NB4 (cell line): ENCODE results near the gene PDCD1.

ENCODE experiments used
- DNase-seq: peaks from one replicate; pipeline ENCODE4 v3.0.0; 2010; ENCODE audit warnings: low read depth
- H3K4me3 ChIP-seq: one replicate; pipeline ENCODE4 v1.5.1; 2011; ENCODE audit warnings: mild to moderate bottlenecking, low read depth, low read length, moderate library complexity
- MYC ChIP-seq: IDR thresholded peaks from 2 replicates; pipeline ENCODE4 v1.6.1; 2011; ENCODE audit warnings: low read depth, low read length
- POLR2A ChIP-seq: IDR thresholded peaks from 2 replicates; pipeline ENCODE4 v1.6.1; 2011; ENCODE audit warnings: mild to moderate bottlenecking; ENCODE audit not compliant: insufficient read length; ENCODE audit errors: extremely low read depth
- TF ChIP-seq, protein P1 (sequence below): IDR thresholded peaks from 2 replicates; pipeline ENCODE4 v1.6.1; 2011; ENCODE audit warnings: low read depth, low read length
- TF ChIP-seq, protein P2 (sequence below): IDR thresholded peaks from one replicate; pipeline ENCODE4 v1.5.1; 2012; ENCODE audit warnings: low read depth, low read length

The PDCD1 gene

DNA sequence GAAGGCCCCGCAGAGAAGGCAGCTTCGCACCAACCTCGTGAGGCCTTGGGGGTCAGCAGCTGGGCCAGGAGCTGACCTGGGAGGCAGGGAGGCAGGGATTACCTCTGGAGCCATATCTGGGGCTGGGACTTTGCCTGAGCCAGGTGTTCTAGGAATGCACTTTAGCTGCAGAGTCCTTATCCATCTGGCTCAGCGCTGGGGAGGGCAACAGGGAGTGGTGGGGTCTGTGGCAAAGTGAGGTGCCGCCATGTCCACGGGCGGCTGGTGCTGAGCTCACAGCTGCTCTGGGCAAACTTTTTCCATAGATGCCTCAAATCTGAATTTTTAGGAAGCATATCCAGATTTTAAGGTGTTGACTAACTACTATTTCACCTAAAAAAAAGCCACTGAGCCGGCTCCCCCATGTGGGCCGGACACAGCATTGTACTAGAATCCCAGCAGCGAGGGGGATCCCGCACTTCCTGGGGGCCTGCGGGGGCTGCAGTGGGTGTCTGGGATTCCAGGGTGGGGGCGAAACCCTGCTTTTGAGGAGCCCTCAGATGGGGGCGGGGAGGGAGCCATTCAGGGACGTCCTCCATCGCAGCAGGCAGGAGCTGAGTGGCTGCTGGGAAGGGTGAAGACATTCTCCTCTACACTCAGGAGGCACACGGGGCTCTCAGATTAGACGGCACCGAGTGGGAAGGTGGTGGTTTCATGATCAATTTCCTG, 45.5 kb upstream of the PDCD1 start:
- TF ChIP-seq, protein P1, sequence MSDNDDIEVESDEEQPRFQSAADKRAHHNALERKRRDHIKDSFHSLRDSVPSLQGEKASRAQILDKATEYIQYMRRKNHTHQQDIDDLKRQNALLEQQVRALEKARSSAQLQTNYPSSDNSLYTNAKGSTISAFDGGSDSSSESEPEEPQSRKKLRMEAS = no peak
- no peak for TF ChIP-seq MYC
- TF ChIP-seq, protein P2, sequence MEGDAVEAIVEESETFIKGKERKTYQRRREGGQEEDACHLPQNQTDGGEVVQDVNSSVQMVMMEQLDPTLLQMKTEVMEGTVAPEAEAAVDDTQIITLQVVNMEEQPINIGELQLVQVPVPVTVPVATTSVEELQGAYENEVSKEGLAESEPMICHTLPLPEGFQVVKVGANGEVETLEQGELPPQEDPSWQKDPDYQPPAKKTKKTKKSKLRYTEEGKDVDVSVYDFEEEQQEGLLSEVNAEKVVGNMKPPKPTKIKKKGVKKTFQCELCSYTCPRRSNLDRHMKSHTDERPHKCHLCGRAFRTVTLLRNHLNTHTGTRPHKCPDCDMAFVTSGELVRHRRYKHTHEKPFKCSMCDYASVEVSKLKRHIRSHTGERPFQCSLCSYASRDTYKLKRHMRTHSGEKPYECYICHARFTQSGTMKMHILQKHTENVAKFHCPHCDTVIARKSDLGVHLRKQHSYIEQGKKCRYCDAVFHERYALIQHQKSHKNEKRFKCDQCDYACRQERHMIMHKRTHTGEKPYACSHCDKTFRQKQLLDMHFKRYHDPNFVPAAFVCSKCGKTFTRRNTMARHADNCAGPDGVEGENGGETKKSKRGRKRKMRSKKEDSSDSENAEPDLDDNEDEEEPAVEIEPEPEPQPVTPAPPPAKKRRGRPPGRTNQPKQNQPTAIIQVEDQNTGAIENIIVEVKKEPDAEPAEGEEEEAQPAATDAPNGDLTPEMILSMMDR = no peak
- TF ChIP-seq POLR2A = no peak
- H3K4me3 ChIP-seq = no peak overlapping the region
- DNase-seq = no peak

DNA sequence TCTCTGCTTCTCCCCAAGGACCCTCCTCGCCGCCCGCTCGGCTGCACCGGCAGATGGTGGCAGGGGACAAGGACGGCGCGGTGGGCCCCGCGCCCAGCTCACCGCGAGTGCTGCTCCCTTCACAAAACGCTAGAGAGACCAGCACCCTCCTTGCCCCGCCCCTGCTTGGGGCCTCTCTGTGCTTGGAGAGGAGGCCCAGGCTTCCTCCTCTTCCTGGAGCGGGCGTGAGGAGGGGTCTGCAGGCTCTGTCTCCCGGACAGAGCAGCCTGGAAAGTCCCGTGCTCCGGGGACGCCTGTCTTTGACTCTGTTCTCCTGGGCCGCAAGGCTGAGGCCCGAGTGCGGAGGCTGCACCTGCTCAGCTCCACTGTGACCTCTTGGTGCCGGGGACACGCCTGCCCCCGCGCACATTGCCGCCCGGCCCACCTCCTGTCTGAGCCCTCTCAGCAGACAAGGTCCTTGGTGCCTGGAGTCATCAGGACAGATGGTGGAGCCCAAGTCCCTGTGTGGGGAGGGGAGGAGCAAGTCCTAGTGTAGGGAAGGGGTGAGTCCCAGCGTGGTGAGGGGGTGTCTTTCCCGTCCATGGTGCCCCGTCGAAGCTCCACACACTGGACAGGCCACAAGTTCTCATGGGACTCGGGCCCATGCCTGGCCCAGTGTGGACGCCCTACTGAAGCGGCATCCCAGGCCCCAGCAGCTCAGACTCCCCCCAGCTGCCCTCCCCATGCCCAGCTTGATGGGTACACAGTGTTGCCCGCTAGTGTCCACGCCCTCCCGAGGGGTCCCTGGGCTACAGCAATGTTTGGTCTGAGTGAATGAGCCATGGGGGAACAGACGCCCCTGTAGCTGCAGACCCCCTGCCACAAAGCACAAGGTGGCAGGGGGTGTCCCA, 44.7 kb upstream of the PDCD1 start:
- TF ChIP-seq POLR2A = no peak
- TF ChIP-seq, protein P2 = no peak
- TF ChIP-seq MYC = no peak
- TF ChIP-seq, protein P1 = no peak
- no peak overlapping the region for H3K4me3 ChIP-seq
- DNase-seq = no peak

DNA sequence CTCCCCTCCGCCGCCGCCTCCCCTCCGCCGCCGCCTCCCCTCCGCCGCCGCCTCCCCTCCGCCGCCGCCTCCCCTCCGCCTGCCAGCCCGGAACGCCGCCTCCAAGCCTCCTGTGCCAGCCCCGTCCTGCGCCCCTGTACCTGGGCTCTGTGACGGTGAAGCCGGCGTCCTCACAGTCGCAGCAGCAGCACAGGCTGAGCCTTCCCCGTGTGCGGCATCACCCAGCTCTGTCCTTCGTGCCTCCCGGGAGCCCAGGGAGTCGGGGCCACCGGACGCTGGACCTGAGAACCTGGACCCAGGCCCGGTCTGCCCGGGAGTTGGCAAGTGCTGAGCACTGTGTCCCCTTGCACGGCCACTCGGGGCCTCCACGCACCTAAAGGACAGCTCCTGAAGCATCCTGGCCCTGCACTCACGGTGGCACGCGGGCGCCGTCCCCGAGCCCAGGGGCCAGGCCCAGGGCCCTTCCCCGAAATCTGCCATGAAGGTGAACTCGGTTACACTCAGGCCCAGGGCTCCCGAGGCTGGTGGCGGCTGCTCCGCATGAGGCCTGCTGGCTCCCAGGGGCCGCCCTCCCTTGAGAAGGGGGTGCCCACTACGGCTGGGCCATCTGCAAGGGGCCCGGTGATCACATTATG, 43.8 kb upstream of the PDCD1 start:
- no peak for TF ChIP-seq MYC
- no peak for TF ChIP-seq POLR2A
- TF ChIP-seq, protein P2 = no peak
- TF ChIP-seq, protein P1 = no peak
- H3K4me3 ChIP-seq = no peak overlapping the region
- DNase-seq = no peak

DNA sequence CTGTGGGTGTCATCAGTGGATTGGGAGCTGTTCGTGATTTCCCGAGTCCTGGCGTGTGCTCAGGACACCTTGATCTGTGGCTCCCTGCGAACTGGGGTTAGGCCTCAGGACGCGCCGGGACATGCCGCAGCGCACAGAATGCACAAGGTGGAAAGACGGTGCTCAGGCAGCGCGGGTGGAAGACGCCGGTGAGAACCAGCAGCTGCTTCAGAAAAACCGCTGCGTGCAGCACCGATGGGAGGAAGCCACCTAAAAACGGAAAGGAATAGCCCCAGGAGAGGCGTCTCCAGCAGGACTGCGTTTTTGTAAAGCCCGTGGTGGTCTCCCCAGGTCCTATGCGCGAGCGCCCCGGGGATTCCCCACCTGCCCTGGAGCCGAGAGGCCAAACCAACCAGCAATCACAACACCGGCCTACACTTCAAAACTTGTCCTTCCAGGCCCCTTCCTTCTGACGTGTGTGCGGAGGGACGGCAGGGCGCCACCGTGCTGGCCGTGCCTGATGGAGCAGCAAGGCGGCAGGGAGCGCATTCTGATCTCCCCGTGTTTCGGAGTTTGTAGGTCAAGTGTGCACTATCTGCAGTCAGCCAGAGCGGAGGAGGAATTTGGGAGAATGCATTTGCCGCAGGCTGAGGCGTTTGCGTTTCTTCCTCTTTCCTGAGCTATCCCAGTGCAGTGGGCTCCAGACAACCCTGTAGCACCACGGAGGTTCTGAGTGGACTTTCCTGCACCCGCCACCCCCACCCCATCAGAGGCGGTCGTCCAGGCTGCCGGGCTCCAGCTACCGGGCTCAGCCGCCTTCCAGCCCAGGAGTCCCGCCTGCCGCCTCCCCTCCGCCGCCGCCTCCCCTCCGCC, 43.0 kb upstream of the PDCD1 start:
- DNase-seq = no peak
- TF ChIP-seq, protein P2 = no peak
- no peak overlapping the region for H3K4me3 ChIP-seq

DNA sequence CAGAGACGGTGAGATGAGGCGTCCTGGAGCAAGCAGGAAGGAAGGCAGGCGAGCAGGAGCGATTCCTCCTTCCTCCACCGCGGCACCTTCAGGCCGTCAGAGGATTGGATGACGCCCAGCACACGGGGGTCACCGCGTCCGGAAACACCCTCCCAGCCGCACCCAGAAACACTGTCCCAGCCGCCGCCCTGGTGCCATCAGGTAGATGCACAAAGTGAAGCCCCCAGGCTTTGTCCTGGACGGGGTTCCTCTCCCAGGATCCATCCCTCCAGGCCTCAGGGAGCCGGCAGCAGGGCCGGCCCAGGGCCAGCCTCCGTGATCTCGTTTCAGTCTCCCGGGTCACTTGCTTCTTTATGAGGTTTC, 42.3 kb upstream of the PDCD1 start:
- TF ChIP-seq, protein P2 = no peak
- no peak for TF ChIP-seq POLR2A
- TF ChIP-seq, protein P1 = no peak
- TF ChIP-seq MYC = no peak
- no peak overlapping the region for H3K4me3 ChIP-seq
- DNase-seq = no peak
